ENCODE results near the gene SLC7A11.

The SLC7A11 gene

DNA sequence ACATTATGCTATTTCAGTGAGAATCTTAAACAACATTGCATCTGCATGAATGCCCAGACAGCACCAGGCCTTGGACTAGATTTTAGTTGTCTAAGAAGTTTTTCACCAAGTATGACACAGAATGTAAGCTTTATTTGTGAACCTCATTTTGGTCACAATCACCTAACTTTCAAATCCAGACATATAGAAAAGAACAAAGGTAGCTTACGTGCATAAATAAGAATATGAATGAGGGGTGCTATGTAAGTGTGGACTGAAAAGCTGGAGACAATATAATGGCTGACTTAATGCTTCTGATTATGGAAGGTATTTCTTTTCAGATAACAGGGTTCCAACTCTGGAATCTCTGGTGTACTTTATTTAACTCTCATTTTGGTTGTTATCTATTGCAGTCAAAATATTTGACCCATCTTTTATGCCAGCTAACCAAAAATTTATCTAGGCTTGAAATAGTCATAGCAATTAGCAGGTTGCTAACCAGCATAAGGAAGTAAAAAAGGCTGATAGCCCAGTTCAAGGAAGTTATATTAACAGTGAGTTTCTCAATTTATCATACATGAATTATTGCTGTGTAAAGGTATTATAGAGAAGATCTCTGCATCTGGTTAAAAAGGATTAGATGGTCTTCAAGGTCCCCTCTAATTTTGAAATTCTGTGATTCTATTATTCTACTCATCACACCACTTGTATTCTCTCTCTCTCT is 36.5 kb downstream of the SLC7A11 start:
- TF ChIP-seq GATA3 (IDR thresholded peaks at IDR 0.05; ENCODE audit: low read depth, low read length), result no peak
- no peak for TF ChIP-seq GATA2 (IDR thresholded peaks at IDR 0.05; ENCODE audit: low read depth, low read length)

DNA sequence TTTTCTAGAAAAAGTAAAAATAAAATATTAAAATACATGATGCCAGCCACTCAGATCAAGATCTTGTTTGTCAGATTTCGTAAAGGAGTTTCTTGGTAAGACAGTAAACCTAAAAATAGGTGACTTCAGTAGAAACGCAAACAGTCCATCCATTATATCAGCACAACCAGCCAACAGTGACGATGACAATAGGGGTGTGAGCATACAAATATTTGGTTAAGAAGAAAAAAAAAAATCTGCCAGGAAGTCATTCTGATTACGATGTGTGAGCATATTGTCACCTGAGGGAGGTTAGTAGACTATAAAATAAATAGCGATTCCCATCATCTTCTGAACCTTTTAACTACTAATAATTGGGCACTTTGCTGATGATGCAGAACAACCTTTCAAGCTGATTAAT is 37.6 kb downstream of the SLC7A11 start:
- TF ChIP-seq GATA2 (IDR thresholded peaks at IDR 0.05; ENCODE audit: low read depth, low read length) (no peak), GATA3 (IDR thresholded peaks at IDR 0.05; ENCODE audit: low read depth, low read length) (no peak)

DNA sequence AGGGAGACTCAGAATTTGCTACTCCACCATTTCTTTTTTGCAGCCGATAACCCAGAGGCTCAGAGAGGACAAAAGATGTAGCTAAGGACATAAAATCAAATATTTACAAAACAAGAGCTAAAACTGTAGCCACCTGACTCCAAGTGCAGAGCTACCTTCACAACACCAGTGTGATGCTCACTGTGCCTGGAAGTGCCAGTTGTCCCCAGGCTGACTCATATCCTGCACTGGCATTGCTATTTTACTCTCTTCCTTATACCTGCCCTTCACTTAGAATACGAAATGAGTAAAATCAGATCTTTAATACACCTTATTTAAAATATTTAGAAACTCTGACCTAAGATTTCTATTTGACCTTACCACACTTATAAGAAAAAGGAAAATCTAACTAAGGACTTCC is 39.5 kb downstream of the SLC7A11 start:
- no peak for TF ChIP-seq GATA2 (IDR thresholded peaks at IDR 0.05; ENCODE audit: low read depth, low read length)
- TF ChIP-seq GATA3 (IDR thresholded peaks at IDR 0.05; ENCODE audit: low read depth, low read length), result no peak

DNA sequence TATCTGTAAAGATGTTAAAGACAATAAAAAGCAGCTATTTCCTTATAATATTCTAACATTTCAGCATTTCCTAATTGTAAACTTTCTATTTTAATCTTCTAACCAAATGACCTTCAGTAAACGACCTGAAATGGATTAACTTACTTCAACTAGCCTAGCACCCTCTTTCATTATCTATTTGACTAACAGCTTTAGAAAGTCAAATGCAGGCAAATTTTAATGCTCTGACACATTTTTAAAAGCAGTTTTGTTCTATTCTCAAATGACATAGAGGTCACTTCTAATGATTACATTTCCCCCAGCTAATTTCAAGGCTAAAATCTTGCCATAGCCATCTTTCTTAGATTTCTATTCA is 41.9 kb downstream of the SLC7A11 start:
- TF ChIP-seq GATA3 (IDR thresholded peaks at IDR 0.05; ENCODE audit: low read depth, low read length) (no peak), GATA2 (IDR thresholded peaks at IDR 0.05; ENCODE audit: low read depth, low read length) (no peak)

DNA sequence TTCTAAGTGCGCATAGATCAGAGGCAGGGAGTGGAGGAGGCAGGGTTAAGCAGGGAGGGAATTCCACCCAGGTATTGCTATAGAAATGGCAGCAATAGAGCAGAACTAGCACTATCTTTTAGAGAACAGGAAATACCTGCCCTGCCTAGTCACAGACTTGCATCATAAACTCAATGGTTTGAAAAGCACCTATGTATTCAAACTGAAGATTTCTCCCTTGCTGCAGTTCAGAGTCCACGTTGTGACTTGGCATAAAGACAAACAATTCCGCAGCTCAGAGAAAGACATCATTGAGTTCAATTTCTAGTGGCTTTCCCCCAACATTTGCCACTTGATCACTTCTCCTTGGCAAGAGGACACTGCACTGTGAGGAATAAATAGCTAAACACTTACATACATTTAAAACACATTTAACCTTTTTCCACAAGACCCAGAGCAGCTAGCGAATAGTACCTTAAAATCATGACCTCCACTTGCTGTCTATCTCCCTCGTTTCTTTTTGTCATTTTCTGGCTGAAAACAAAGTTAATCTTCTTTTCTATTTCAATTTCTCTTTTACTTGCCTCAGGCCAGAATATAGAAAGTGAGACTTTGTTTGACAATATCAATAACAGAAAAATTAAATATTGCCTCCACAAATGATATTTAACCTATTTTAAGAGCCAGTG is 42.4 kb downstream of the SLC7A11 start:
- TF ChIP-seq GATA3 (IDR thresholded peaks at IDR 0.05; ENCODE audit: low read depth, low read length) (no peak), GATA2 (IDR thresholded peaks at IDR 0.05; ENCODE audit: low read depth, low read length) (no peak)

DNA sequence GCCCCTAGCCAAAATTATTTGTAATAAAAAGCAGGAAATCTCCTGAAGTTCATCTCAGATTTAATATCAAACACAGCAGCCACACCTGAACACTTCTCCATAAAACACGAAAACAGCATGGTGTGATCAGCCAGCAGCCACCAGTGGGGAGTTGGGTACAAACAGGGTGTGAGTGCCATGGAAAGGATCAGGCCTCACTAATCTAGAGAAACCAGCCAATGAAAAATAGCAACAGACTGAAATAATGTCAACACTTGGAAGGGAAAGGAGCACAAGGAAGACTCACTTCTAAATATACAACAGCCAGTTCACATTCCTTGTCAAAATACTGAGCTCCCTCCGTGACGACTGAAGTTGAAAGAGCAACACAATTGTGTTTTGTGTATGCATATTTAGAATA is 46.0 kb downstream of the SLC7A11 start:
- no peak for TF ChIP-seq GATA3 (IDR thresholded peaks at IDR 0.05; ENCODE audit: low read depth, low read length)
- TF ChIP-seq GATA2 (IDR thresholded peaks at IDR 0.05; ENCODE audit: low read depth, low read length), result no peak

DNA sequence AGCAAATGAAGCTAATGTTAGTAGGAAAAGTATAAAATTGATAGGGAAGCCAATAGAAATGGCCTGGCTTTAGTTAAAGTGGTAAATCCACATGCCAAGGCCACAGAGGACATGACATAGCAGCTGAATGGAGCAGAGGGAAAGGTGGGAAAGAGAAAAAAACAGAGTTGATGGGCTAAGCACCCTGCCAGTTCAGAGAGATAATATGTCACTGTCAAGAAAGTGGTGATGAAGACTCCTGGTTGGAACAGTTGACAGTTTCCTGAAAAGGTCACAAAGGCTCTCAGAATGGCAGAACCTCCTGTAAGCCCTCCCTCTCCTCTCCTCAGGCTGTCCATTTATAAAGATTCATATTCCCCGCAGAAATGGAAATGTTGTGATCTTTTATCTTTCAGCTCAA is 48.2 kb downstream of the SLC7A11 start:
- TF ChIP-seq GATA2 (IDR thresholded peaks at IDR 0.05; ENCODE audit: low read depth, low read length) (no peak), GATA3 (IDR thresholded peaks at IDR 0.05; ENCODE audit: low read depth, low read length) (no peak)

DNA sequence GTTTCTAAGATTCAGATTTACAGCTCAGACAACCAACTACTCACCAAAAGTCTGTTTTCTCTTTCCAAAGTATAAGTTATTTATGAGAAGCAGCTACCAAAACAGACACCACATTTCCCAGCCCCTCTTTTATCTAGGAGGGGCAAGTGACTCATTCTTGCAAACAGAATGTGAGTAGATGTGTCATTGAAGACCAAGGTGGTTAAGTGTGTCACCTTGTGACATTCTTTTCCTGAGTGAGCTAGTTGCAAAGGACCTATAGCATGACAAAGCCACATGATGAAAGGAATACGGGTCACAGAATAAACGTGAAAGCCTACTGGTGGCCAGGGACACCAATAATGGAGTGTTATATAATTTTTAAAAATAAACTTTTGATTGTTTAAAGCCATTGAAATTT is 50.0 kb downstream of the SLC7A11 start:
- TF ChIP-seq GATA3 (IDR thresholded peaks at IDR 0.05; ENCODE audit: low read depth, low read length) (no peak), GATA2 (IDR thresholded peaks at IDR 0.05; ENCODE audit: low read depth, low read length) (no peak)

DNA sequence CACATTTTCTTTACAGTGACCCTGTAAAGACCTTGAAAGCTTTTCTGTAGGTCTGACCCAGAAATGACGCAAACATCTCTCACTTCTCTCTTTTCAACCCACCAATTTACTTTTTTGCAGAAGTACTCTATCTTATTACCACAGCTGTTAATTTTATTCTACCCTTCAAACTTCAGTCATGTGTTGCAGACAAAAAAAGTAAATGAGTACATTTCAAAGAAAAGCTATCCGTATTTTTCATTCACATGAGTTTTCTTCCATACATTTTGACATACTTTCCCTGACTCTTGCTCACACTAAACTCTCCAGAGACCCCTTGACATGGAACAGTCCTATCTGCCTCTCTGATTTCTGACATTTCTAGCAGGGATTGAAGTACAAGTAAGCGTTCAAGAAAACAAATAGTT is 51.7 kb downstream of the SLC7A11 start:
- TF ChIP-seq GATA2 (IDR thresholded peaks at IDR 0.05; ENCODE audit: low read depth, low read length) (no peak), GATA3 (IDR thresholded peaks at IDR 0.05; ENCODE audit: low read depth, low read length) (no peak)

DNA sequence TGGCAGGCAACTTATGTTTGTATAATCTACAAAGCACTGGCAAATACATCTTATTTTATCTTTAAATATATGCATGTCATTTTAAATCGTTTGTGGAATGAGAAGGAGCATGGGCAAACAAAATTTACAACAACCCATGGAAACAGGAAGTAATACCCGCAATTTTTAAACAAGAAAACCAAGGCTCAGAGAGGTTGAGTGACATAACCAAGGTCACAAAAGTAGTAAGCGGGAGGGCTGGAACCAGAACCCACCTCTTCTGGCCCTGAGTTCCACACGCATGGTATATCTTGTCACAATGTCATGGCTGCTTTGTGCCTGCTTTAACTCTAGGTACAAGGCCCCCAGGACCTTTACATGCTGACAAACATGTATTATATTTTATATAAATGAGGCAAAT is 52.9 kb downstream of the SLC7A11 start:
- TF ChIP-seq GATA2 (IDR thresholded peaks at IDR 0.05; ENCODE audit: low read depth, low read length), result no peak
- TF ChIP-seq GATA3 (IDR thresholded peaks at IDR 0.05; ENCODE audit: low read depth, low read length), result no peak

DNA sequence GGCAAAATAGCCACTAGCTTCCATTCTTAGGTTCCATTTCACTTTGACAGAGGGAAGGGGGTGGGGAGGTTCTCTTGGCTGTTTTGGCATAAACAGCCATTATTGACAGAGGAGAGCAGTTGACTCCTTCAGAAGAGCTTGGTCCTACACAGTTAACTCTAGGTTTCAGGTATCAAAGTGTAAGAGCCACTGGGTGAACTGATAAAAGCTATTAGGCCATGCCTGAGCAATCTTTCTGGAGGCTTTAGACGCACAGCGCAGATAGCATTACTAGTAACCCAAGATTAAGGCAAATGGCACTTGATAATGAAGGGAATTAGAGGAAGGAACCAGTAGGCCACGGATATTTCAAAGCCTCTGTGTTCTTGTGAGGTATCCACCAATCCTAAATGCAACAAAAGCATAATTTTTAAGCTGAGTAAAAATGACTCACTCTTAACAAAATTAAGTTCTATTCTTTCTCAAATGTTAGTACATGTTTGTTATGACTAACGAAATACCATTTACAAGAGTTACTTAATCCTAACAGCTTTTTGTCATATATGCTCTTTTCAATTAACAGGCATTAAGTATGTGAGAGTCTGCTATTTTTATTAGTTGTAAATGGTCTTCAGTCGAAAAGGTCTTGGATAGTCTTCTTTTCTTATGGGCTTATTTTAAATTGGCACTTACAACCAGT is 53.6 kb downstream of the SLC7A11 start:
- no peak for TF ChIP-seq GATA3 (IDR thresholded peaks at IDR 0.05; ENCODE audit: low read depth, low read length)
- TF ChIP-seq GATA2 (IDR thresholded peaks at IDR 0.05; ENCODE audit: low read depth, low read length), result no peak

DNA sequence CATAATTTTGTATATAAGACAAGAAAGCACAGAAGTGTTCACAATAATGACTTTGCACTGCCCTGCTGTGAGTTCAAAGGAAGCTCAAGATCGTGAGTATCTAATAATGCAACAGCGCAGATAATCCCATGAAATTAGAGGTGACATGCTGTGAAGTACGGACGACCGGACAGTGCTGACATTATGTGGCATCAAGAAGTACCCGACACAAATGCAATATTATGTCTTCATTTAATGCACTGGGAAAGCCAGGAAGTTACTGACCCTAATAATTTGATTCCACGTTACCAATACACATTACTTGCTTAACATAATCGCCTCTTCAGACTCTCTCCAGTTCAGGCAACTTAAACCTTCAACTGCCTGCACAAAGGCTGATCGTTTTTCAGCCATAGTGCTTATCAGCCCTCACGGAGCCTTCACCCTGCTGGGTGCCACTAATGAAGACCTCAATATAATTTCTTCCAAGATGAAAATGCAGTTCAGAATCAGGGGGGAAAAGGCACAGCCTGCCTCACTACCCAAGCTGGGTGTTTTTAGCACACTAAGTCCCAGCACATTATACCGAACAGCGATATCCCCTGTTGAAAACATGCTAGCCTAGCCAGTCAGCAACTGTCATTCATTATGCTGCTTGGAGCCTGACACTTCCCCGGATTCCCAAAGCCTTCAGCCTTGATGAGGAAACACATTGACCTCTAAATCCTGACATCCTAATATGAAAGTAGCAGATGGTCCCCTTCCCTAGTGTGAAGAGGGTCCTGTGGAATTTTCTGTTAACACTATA is 56.1 kb downstream of the SLC7A11 start:
- no peak for TF ChIP-seq GATA3 (IDR thresholded peaks at IDR 0.05; ENCODE audit: low read depth, low read length)
- no peak for TF ChIP-seq GATA2 (IDR thresholded peaks at IDR 0.05; ENCODE audit: low read depth, low read length)

DNA sequence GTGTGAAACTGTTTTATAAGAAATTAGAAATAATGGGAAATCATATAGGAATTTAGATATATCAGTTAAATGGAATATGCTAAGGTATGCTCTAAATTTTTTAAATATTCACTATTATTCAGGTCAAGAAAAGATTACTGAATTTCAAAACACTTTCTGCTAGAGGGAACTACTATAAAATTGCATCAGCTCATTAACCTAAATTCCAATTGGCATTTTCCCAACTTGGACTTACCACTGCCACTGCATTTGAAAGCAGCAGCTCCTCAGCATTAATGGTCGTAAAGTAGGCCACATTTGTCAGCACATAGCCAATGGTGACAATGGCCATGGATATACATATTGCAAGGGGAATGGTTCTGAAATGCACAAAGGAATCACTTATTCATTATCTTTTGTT is 57.3 kb downstream of the SLC7A11 start:
- no peak for TF ChIP-seq GATA2 (IDR thresholded peaks at IDR 0.05; ENCODE audit: low read depth, low read length)
- TF ChIP-seq GATA3 (IDR thresholded peaks at IDR 0.05; ENCODE audit: low read depth, low read length), result no peak

DNA sequence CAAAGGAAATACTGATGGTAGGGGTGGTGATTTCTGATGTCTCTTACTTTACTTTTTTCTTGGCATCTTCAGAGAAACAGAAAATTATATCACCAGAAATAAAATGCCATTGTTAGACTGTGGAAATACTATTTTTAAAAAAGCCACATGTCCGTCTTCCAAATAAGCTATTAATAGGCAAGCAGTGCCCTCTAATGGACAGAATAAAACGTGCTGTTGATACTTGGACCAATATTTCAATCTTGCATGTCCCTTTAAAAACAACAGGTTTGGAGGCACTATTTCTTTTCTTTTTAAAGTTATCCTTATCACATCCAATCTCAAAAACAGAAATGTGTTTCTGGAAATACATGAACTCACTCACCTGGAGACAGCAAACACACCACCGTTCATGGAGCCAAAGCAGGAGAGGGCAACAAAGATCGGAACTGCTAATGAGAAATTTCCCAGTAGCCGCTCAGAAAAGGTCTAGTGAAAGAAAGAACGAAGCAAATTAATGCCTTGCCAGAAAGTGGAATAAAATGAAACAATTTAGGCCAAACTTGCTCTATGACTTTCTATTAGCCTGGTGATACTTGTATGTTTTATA is 59.2 kb downstream of the SLC7A11 start:
- TF ChIP-seq GATA2 (IDR thresholded peaks at IDR 0.05; ENCODE audit: low read depth, low read length) (no peak), GATA3 (IDR thresholded peaks at IDR 0.05; ENCODE audit: low read depth, low read length) (no peak)
